Cardiac muscle cell (in vitro differentiated cells and primary cell): ENCODE measurements around the gene NEMP2. TPM values are rescaled to one million over a fixed set of nuclear protein-coding genes. Genes with fewer than 3 reads are reported as not detected.

Source experiments
- DNase-seq, 2 donors: peaks; one replicate each; pipeline versions ENCODE4 v3.0.0 to v3.0.0-alpha.2; 2010 to 2017; ENCODE audit warnings: low read depth in 1 of 2, low spot score in 1 of 2
- H3K27ac ChIP-seq: fragments of 200-600 bp; sonication (generic); 2 replicates; pipeline ENCODE4 v1.5.1; 2016
- H3K27me3 ChIP-seq: fragments of 200-600 bp; sonication (generic); 2 replicates; pipeline ENCODE4 v1.6.0; 2016; ENCODE audit warnings: control low read depth
- H3K36me3 ChIP-seq: fragments of 200-600 bp; sonication (generic); 2 replicates; pipeline ENCODE4 v1.5.1; 2016; ENCODE audit warnings: control low read depth
- H3K4me1 ChIP-seq: fragments of 200-600 bp; sonication (generic); 2 replicates; pipeline ENCODE4 v1.8.1; 2017; ENCODE audit warnings: low read depth, mild to moderate bottlenecking, mixed run types
- H3K4me3 ChIP-seq: fragments of 200-600 bp; sonication (generic); 2 replicates; pipeline ENCODE4 v1.5.1; 2016; ENCODE audit warnings: mild to moderate bottlenecking
- H3K9me3 ChIP-seq: fragments of 200-600 bp; sonication (generic); 2 replicates; pipeline ENCODE4 v1.5.1; 2017; ENCODE audit warnings: low read depth, mild to moderate bottlenecking, control low read depth
- polyA plus RNA-seq: library from polyadenylated mRNA; unstranded; fragments of >200 nt; fragmentation: Nextera tagmentation; extraction: Ambion mirVana; gene quantifications from 2 replicates; pipeline ENCODE4 v1.2.1, GENCODE V29; 2016
- total RNA-seq: library from RNA; depleted of rRNA; stranded (reverse); fragments of >200 nt; gene quantifications from 2 replicates; pipeline ENCODE4 v1.2.3, GENCODE V29; 2016
- TF ChIP-seq, protein P1 (sequence below): IDR thresholded peaks from 2 replicates; pipeline ENCODE4 v1.5.1; 2012; ENCODE audit warnings: low read depth, mild to moderate bottlenecking, low read length

The NEMP2 gene
- total and polyA plus RNA-seq, 2 experiments from 2014 or later, result 2.5 to 5.4 TPM

DNA sequence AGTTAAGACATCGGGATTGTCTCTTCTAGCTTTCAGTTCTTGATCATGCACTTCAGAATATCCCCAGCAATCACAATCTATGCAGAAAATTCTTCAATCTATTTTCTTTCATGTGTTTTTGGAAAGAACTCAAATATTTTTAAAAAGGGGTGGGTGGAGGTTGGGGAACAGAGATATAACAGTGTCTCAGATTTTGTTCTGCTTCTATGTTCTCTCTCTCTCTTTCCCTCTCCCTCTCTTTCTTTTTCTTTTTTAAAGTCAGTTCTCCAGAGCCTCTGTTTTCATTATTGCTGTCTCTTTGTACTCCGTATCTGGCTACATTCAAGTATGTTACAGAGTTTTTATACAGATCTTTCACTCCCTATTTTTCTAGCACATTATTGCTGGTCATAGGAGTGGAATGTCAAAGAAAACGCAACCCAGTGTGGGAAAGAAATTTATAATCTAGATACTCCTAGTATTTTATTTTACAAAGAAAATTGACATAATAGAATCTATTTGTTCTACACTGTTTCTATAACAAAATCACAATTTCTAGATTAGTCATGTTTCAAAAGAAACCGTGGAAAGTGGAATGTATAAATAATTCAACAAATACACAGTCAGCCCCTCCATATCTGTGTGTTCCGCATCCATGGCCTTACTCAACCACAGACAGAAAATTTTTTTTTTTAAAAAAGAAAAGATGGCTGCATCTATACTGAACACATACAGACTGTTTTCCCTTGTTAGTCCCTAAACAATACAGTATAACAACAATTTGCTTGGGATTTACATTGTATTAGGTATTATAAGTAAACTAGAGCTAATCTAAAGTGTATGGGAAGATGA lies 11.2 kb upstream of the NEMP2 start:
- H3K4me1 ChIP-seq, result no peaks in the 10 kb centered on the region
- no peak overlapping the region for H3K4me3 ChIP-seq
- DNase-seq, result peak in 1 of 2 donors; percentile 54
- no peaks in the 10 kb centered on the region for H3K27me3 ChIP-seq
- H3K36me3 ChIP-seq, result no peaks in the 10 kb centered on the region
- no peaks in the 10 kb centered on the region for H3K9me3 ChIP-seq
- TF ChIP-seq, protein P1, sequence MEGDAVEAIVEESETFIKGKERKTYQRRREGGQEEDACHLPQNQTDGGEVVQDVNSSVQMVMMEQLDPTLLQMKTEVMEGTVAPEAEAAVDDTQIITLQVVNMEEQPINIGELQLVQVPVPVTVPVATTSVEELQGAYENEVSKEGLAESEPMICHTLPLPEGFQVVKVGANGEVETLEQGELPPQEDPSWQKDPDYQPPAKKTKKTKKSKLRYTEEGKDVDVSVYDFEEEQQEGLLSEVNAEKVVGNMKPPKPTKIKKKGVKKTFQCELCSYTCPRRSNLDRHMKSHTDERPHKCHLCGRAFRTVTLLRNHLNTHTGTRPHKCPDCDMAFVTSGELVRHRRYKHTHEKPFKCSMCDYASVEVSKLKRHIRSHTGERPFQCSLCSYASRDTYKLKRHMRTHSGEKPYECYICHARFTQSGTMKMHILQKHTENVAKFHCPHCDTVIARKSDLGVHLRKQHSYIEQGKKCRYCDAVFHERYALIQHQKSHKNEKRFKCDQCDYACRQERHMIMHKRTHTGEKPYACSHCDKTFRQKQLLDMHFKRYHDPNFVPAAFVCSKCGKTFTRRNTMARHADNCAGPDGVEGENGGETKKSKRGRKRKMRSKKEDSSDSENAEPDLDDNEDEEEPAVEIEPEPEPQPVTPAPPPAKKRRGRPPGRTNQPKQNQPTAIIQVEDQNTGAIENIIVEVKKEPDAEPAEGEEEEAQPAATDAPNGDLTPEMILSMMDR, result no peak
- H3K27ac ChIP-seq, result no peak overlapping the region

DNA sequence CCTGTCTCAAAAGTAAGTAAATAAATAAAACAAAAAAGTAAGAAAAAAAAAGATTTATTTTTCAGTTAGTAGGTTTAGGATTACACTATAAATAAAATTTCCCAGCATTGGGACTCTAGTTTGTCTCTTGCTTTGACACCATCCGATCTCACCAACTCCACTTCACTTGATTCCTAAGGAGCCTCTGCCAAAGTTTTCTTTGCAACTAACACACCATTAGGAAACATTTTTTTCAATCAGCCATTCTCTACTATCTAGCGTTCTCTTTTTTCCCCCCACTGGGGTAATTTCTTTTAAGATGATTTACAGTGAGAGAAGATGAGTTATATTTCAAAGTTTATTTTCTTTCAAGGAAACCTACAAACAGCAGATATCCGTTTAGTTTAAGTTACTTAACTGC lies 10.6 kb upstream of the NEMP2 start:
- TF ChIP-seq, protein P1, result no peak
- no peak overlapping the region for H3K4me3 ChIP-seq
- H3K9me3 ChIP-seq, result no peaks in the 10 kb centered on the region
- no peak for DNase-seq
- H3K36me3 ChIP-seq, result no peaks in the 10 kb centered on the region
- H3K4me1 ChIP-seq, result no peaks in the 10 kb centered on the region
- H3K27ac ChIP-seq, result no peak overlapping the region
- H3K27me3 ChIP-seq, result no peaks in the 10 kb centered on the region

DNA sequence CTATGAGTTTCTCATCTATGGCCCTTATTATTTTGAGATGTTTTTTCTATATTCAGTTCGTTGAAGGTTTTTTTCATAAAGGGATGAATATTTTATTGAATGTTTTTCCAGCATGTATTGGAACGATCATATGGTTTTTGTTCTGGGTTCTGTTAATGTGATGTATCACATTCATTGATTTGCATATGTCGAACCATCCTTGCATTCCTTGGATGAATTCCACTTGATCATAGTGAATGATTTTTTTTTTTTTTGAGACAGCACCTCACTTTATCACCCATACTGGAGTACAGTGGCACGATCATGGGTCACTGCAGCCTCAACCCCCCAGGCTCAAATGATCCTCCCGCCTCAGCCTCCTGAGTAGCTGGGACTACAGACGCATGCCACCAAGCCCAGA lies 5.5 kb upstream of the NEMP2 start:
- Histone ChIP-seq H3K27me3 (no peaks in the 10 kb centered on the region), H3K4me3 (no peak overlapping the region), H3K4me1 (peaks cover 15% of the 10 kb centered on the region), H3K27ac (no peak overlapping the region), H3K9me3 (no peaks in the 10 kb centered on the region), H3K36me3 (no peaks in the 10 kb centered on the region)
- TF ChIP-seq, protein P1, result no peak
- DNase-seq, result no peak

DNA sequence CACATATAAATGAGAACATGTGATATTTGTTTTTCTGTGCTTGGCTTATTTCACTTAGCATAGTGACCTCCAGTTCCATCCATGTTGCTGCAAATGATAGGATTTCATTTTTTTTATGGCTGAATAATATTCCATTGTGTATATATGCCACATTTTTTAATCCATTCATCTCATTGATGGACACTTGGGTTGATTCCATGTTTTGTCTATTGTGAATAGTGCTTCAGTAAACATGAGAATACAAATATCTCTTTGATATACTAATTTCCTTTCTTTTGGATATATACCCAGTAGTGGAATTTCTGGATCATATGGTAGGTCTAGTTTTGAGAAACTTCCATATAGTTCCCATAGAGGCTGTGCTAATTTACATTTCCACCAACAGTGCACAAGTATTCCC lies 3.7 kb upstream of the NEMP2 start:
- no peak overlapping the region for H3K4me3 ChIP-seq
- TF ChIP-seq, protein P1, result no peak
- no peak for DNase-seq
- H3K36me3 ChIP-seq, result no peaks in the 10 kb centered on the region
- H3K27ac ChIP-seq, result no peak overlapping the region
- no peaks in the 10 kb centered on the region for H3K9me3 ChIP-seq
- H3K27me3 ChIP-seq, result no peaks in the 10 kb centered on the region
- H3K4me1 ChIP-seq, result peaks cover 15% of the 10 kb centered on the region

DNA sequence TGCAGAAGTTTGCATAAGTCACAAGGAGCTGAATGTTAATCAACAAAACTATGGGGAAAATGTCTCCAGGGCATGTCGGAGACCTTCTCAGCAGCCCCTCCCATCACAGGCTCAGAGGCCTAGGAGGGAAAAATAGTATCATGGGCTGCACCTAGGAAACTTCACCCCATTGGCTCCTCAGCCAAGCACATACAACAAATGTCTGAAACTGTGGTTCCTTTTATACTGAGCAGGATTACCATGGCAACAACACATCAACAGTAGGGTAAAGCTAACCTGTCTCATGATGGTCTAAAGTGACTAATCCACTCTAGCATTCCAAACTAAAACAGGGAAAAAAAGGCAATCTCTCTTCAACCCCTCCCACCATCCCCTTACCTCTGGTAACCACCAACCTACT lies 3.2 kb upstream of the NEMP2 start:
- TF ChIP-seq, protein P1, result no peak
- Histone ChIP-seq H3K4me1 (peaks cover 15% of the 10 kb centered on the region), H3K36me3 (no peaks in the 10 kb centered on the region), H3K4me3 (no peak overlapping the region), H3K9me3 (no peaks in the 10 kb centered on the region), H3K27me3 (no peaks in the 10 kb centered on the region), H3K27ac (no peak overlapping the region)
- peak in 1 of 2 donors; percentile 36 for DNase-seq
